ENCODE measurements around the gene IGF1R.

IGF1R gene

GRCh38 chr15:98796685-98797357, 148.5 kb downstream of the IGF1R start:
- H3K4me3 ChIP-seq (ENCODE audit: low read depth, low read length) = no peak overlapping the region
- H2AFZ ChIP-seq (ENCODE audit: low read length, unreplicated experiment) = no peak overlapping the region
- H3K27ac ChIP-seq (ENCODE audit: low read depth, low read length) = no peak overlapping the region
- H3K79me2 ChIP-seq (ENCODE audit: control insufficient read depth, insufficient read depth, low read length, unreplicated experiment) = peaks cover 63% of the 10 kb centered on the region
- no peaks in the 10 kb centered on the region for H3K27me3 ChIP-seq (ENCODE audit: insufficient read depth, low read length)
- no peaks in the 10 kb centered on the region for H3K36me3 ChIP-seq (ENCODE audit: insufficient read depth, low read length)
- peaks cover 38% of the 10 kb centered on the region for H3K4me1 ChIP-seq (ENCODE audit: control insufficient read depth, insufficient read depth, low read length, unreplicated experiment)

- peaks cover 64% of the 10 kb centered on the region for H3K79me2 ChIP-seq (ENCODE audit: control insufficient read depth, insufficient read depth, low read length, unreplicated experiment)
- H2AFZ ChIP-seq (ENCODE audit: low read length, unreplicated experiment) = no peak overlapping the region
- no peaks in the 10 kb centered on the region for H3K36me3 ChIP-seq (ENCODE audit: insufficient read depth, low read length)
- no peak overlapping the region for H3K27ac ChIP-seq (ENCODE audit: low read depth, low read length)
- H3K4me1 ChIP-seq (ENCODE audit: control insufficient read depth, insufficient read depth, low read length, unreplicated experiment) = peaks cover 38% of the 10 kb centered on the region
- no peaks in the 10 kb centered on the region for H3K27me3 ChIP-seq (ENCODE audit: insufficient read depth, low read length)
- no peak overlapping the region for H3K4me3 ChIP-seq (ENCODE audit: low read depth, low read length)
Measured at GRCh38 chr15:98798375-98798893, 150.1 kb downstream of the IGF1R start.

DNA sequence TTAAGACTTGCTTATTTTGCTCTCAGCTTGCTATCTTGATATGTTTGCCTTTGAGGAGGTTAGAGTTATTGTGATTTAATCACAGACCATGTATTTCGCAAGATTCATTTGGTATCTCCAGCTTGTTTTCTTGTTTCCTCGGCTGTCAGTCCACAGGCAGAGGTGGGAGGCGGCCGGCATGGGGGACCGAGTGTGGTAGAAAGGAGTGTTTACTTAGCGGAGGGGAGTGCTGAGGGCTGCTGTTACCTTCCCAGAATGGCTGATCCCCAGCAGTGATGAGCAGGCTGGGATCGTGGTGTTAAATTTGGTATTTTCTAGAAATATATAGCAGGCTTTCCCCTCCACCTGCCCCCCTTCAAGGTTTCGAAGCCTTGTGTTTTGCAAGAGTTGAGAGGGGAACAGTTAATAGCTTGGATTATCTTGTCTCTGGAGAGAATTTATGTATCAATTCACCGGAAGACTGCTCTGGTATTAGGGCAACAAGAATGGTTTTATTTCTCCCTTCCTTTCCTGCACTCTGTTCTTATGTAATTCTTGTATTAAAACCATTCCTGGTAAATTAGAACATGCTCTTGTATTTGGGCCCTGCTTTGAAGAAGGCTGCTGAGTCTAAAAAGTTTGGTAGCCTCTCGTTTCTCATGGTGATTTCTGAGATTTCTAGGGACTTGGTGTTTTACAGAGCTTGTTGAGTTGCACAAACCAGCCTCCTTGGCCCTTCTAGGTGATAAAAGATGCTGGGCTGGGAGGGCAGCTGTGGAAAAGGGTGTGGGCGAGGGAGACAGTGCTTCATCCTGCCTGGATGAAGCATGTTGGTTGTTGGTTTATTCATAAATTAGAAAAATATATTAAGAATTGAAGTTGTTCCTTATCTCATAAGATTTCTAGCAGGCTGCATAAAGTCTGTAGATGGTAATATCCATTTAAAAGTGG, 151.4 kb downstream of the IGF1R start:
- Histone ChIP-seq H3K79me2 (ENCODE audit: control insufficient read depth, insufficient read depth, low read length, unreplicated experiment) (peaks cover 56% of the 10 kb centered on the region), H3K4me3 (ENCODE audit: low read depth, low read length) (peak overlapping the region; percentile 41), H2AFZ (ENCODE audit: low read length, unreplicated experiment) (no peak overlapping the region), H3K4me1 (ENCODE audit: control insufficient read depth, insufficient read depth, low read length, unreplicated experiment) (peaks cover 44% of the 10 kb centered on the region), H3K27ac (ENCODE audit: low read depth, low read length) (peak overlapping the region; percentile 69), H3K27me3 (ENCODE audit: insufficient read depth, low read length) (no peaks in the 10 kb centered on the region), H3K36me3 (ENCODE audit: insufficient read depth, low read length) (no peaks in the 10 kb centered on the region)

DNA sequence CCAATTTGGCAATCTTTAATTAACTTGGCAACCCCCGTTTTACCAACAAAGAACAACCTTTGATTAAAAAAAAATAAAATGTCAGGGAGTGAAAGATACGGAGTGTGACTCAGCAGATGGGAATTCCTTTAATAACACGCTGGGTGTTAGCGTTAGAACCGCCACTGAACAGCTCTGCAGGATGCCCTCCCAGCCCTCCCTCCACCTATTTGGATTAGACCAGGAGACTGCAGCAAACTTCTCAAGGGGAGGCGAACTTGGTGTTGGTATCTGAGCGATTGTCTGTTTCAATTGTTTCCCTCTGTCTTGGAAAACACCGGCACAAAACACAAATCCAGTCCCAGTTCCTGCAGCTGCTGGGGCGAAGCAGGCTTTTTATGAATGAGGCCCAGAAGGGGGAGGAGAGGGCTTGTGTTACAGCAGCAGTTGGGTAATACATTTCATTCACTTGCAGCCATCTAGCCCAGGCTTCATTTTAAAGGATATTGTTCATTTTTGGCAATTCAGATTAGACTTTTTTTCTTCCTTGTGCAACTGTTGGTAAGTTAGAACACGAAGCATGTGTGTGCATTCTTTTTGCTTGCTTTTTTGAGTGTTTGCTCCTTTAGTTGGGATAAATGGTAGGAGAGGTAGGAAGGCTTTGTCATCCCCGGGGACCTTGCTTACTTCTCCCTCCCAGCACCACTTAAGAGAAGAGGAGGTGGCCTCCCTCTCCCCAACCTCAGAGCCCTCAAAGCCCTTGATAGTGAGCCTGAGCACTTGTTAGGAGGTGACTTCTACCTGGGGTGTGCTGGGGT, 152.3 kb downstream of the IGF1R start:
- Histone ChIP-seq H3K4me3 (ENCODE audit: low read depth, low read length) (peak overlapping the region; percentile 41), H3K27ac (ENCODE audit: low read depth, low read length) (peak overlapping the region; percentile 69), H2AFZ (ENCODE audit: low read length, unreplicated experiment) (no peak overlapping the region), H3K4me1 (ENCODE audit: control insufficient read depth, insufficient read depth, low read length, unreplicated experiment) (peaks cover 44% of the 10 kb centered on the region), H3K27me3 (ENCODE audit: insufficient read depth, low read length) (no peaks in the 10 kb centered on the region), H3K79me2 (ENCODE audit: control insufficient read depth, insufficient read depth, low read length, unreplicated experiment) (peaks cover 64% of the 10 kb centered on the region), H3K36me3 (ENCODE audit: insufficient read depth, low read length) (no peaks in the 10 kb centered on the region)

DNA sequence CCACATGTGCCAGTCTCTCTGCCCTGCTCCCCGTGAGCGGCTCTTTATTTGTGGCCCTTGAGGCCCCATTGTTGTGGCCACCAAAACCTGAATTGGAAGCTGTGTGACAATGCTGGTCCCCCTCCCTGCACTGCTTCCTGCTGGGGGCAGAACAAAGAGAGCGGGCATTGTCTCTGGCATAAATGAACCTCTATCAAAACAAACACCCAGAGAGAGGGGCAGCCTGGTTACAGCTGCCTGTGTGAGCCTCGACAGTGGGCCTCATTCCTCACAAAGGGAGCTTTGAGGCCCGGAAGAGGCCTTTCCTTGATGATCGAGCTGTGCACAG, 152.9 kb downstream of the IGF1R start:
- Histone ChIP-seq H3K36me3 (ENCODE audit: insufficient read depth, low read length) (no peaks in the 10 kb centered on the region), H3K27ac (ENCODE audit: low read depth, low read length) (peak overlapping the region; percentile 45), H3K27me3 (ENCODE audit: insufficient read depth, low read length) (no peaks in the 10 kb centered on the region), H3K4me1 (ENCODE audit: control insufficient read depth, insufficient read depth, low read length, unreplicated experiment) (peaks cover 44% of the 10 kb centered on the region), H3K4me3 (ENCODE audit: low read depth, low read length) (peak overlapping the region; percentile 41), H3K79me2 (ENCODE audit: control insufficient read depth, insufficient read depth, low read length, unreplicated experiment) (peaks cover 64% of the 10 kb centered on the region), H2AFZ (ENCODE audit: low read length, unreplicated experiment) (no peak overlapping the region)

GRCh38 chr15:98802187-98802586, 153.8 kb downstream of the IGF1R start:
- Histone ChIP-seq H3K4me1 (ENCODE audit: control insufficient read depth, insufficient read depth, low read length, unreplicated experiment) (peaks cover 47% of the 10 kb centered on the region), H3K79me2 (ENCODE audit: control insufficient read depth, insufficient read depth, low read length, unreplicated experiment) (peaks cover 64% of the 10 kb centered on the region), H2AFZ (ENCODE audit: low read length, unreplicated experiment) (no peak overlapping the region), H3K4me3 (ENCODE audit: low read depth, low read length) (no peak overlapping the region), H3K36me3 (ENCODE audit: insufficient read depth, low read length) (no peaks in the 10 kb centered on the region), H3K27ac (ENCODE audit: low read depth, low read length) (no peak overlapping the region), H3K27me3 (ENCODE audit: insufficient read depth, low read length) (no peaks in the 10 kb centered on the region)

GRCh38 chr15:98803228-98804056, 155.1 kb downstream of the IGF1R start:
- H2AFZ ChIP-seq (ENCODE audit: low read length, unreplicated experiment) = no peak overlapping the region
- no peak overlapping the region for H3K27ac ChIP-seq (ENCODE audit: low read depth, low read length)
- peaks cover 59% of the 10 kb centered on the region for H3K79me2 ChIP-seq (ENCODE audit: control insufficient read depth, insufficient read depth, low read length, unreplicated experiment)
- H3K27me3 ChIP-seq (ENCODE audit: insufficient read depth, low read length) = no peaks in the 10 kb centered on the region
- no peaks in the 10 kb centered on the region for H3K36me3 ChIP-seq (ENCODE audit: insufficient read depth, low read length)
- peaks cover 55% of the 10 kb centered on the region for H3K4me1 ChIP-seq (ENCODE audit: control insufficient read depth, insufficient read depth, low read length, unreplicated experiment)
- H3K4me3 ChIP-seq (ENCODE audit: low read depth, low read length) = no peak overlapping the region

- Histone ChIP-seq H3K27me3 (ENCODE audit: insufficient read depth, low read length) (no peaks in the 10 kb centered on the region), H3K36me3 (ENCODE audit: insufficient read depth, low read length) (no peaks in the 10 kb centered on the region), H3K4me1 (ENCODE audit: control insufficient read depth, insufficient read depth, low read length, unreplicated experiment) (peaks cover 50% of the 10 kb centered on the region), H3K27ac (ENCODE audit: low read depth, low read length) (no peak overlapping the region), H2AFZ (ENCODE audit: low read length, unreplicated experiment) (no peak overlapping the region), H3K79me2 (ENCODE audit: control insufficient read depth, insufficient read depth, low read length, unreplicated experiment) (peaks cover 61% of the 10 kb centered on the region), H3K4me3 (ENCODE audit: low read depth, low read length) (no peak overlapping the region)
Measured at GRCh38 chr15:98804057-98804380, 155.7 kb downstream of the IGF1R start.

DNA sequence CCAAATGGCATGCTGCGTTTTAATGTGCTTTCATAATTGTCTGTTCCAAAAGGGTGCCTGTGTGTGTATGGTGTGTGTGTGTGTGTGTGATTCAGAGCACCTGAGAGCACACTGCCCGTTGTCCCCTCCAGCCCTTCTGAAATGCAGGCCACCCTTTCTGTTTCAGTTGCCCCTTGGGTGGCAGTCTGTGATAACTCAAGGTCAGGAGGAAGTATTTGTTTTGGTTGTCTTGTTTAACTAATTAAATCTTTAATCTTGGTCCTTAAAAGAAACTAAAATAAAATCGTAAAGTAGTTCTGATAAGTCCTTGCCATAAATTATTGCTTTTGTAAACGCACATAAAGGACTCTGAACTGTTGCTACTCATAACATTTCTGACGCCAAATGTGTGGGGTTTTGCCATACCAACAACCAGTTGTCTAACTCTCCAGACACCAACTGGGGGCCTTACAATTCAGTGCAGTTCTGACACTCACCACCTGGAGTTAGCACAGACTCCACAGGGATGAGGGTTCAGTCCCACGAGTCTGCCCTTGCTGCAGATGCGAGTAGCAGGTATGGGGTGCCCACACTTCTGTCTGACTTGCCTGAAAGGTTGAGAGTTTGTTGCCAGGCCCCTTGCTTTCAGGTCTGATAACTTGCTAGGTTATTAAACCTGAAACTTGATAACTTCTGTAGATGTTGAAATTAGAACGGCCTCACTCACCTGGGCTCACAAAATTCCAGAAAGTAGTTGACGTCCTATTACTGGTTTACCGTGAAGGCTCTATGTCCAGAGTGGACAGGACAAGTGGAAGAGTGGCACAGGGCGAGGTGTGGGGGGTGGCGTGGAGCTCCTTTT, 157.3 kb downstream of the IGF1R start:
- peaks cover 68% of the 10 kb centered on the region for H3K79me2 ChIP-seq (ENCODE audit: control insufficient read depth, insufficient read depth, low read length, unreplicated experiment)

More for the DNA sequence above, 157.3 kb downstream of the IGF1R start:
- no peak overlapping the region for H2AFZ ChIP-seq (ENCODE audit: low read length, unreplicated experiment)
- H3K27me3 ChIP-seq (ENCODE audit: insufficient read depth, low read length) = no peaks in the 10 kb centered on the region
- peaks cover 35% of the 10 kb centered on the region for H3K4me1 ChIP-seq (ENCODE audit: control insufficient read depth, insufficient read depth, low read length, unreplicated experiment)
- no peaks in the 10 kb centered on the region for H3K36me3 ChIP-seq (ENCODE audit: insufficient read depth, low read length)
- H3K4me3 ChIP-seq (ENCODE audit: low read depth, low read length) = no peak overlapping the region
- H3K27ac ChIP-seq (ENCODE audit: low read depth, low read length) = no peak overlapping the region
